Spleen (tissue), 7 donors: ENCODE measurements around the gene SHMT2.
A peak's percentile ranks its signal among the peaks of the same experiment; 100 is the strongest.

Experiments used
- POLR2AphosphoS5 ChIP-seq, 3 donors: sonication (generic); formaldehyde crosslinking; IDR thresholded peaks; one replicate each; pipeline ENCODE4 v1.5.1; 2017; ENCODE audit warnings: antibody characterized with exemption in 3 of 3
- TF ChIP-seq, protein P1 (sequence below), 11 experiments: fragments of 200-600 bp in 7 of 11; fragments of 450-650 bp in 4 of 11; sonication (generic) in 4 of 11; IDR thresholded peaks in 8 of 11; conservative IDR thresholded peaks in 3 of 11; 1 replicate in 7 of 11; 2 replicates in 4 of 11; pipeline versions ENCODE4 v1.4.0 to v1.8.0; 2016 to 2021; ENCODE audit warnings: antibody characterized with exemption in 11 of 11, inconsistent platforms in 4 of 11, mild to moderate bottlenecking in 1 of 11
- donor health status: DM: no; HTN: no; CAD: no; lungs with moderate emphysema.
- donor health status: DM: no; HTN: no; CAD: no.
- donor health status: DM: no; HTN: no; CAD: no.

DNA sequence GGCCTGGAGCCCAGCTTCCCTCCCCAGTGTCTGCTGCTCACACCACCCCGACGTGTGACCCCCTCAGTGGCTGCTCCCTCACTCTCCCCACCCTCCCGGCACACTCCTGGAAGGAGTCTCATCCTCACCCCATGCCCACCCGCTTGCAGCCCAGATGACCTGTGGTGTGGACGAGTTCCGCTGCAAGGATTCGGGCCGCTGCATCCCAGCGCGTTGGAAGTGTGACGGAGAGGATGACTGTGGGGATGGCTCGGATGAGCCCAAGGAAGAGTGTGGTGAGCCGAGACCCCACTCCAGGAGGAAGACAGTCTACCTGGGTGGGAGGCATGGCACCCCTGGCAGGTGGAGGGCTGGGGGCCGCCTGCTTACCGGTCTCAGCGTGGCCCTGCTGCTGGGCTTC is 27.9 kb upstream of the SHMT2 start:
- TF ChIP-seq POLR2AphosphoS5 (IDR thresholded peaks at IDR 0.05): peak in 2 of 3 donors; percentile 15 to 43
- TF ChIP-seq, protein P1, sequence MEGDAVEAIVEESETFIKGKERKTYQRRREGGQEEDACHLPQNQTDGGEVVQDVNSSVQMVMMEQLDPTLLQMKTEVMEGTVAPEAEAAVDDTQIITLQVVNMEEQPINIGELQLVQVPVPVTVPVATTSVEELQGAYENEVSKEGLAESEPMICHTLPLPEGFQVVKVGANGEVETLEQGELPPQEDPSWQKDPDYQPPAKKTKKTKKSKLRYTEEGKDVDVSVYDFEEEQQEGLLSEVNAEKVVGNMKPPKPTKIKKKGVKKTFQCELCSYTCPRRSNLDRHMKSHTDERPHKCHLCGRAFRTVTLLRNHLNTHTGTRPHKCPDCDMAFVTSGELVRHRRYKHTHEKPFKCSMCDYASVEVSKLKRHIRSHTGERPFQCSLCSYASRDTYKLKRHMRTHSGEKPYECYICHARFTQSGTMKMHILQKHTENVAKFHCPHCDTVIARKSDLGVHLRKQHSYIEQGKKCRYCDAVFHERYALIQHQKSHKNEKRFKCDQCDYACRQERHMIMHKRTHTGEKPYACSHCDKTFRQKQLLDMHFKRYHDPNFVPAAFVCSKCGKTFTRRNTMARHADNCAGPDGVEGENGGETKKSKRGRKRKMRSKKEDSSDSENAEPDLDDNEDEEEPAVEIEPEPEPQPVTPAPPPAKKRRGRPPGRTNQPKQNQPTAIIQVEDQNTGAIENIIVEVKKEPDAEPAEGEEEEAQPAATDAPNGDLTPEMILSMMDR (IDR thresholded peaks at IDR 0.05 in 8 of 11, conservative IDR thresholded peaks at IDR 0.05 in 3 of 11): no peak
